Hepatocyte (in vitro differentiated cells): ENCODE results near the gene TMC1. TPM values are rescaled to one million over a fixed set of nuclear protein-coding genes. Genes with fewer than 3 reads are reported as not detected.

ENCODE experiments used
- DNase-seq: peaks from one replicate; pipeline ENCODE4 v3.0.0-alpha.2; 2016; ENCODE audit warnings: low spot score
- H2AFZ ChIP-seq: fragments of 200-600 bp; sonication (generic); 2 replicates; pipeline ENCODE4 v1.6.0; 2016; ENCODE audit warnings: antibody characterized with exemption, mild to moderate bottlenecking
- H3K27ac ChIP-seq: fragments of 200-600 bp; sonication (generic); 2 replicates; pipeline ENCODE4 v1.5.1; 2016; ENCODE audit warnings: mild to moderate bottlenecking
- H3K27me3 ChIP-seq: fragments of 200-600 bp; sonication (generic); 2 replicates; pipeline ENCODE4 v1.6.1; 2016
- H3K36me3 ChIP-seq: fragments of 200-600 bp; sonication (generic); replicated peaks from 2 replicates; pipeline ENCODE4 v1.5.1; 2016; ENCODE audit warnings: low read depth; ENCODE audit not compliant: insufficient read depth
- H3K4me1 ChIP-seq: fragments of 200-600 bp; sonication (generic); 2 replicates; pipeline ENCODE4 v1.5.1; 2016; ENCODE audit warnings: mild to moderate bottlenecking, moderate library complexity; ENCODE audit not compliant: insufficient read depth
- H3K4me2 ChIP-seq: fragments of 200-600 bp; sonication (generic); 2 replicates; pipeline ENCODE4 v1.6.0; 2016
- H3K4me3 ChIP-seq: fragments of 200-600 bp; sonication (generic); 2 replicates; pipeline ENCODE4 v1.5.1; 2016; ENCODE audit warnings: mild to moderate bottlenecking
- H3K79me2 ChIP-seq: fragments of 200-600 bp; sonication (generic); 2 replicates; pipeline ENCODE4 v1.6.0; 2017; ENCODE audit warnings: mild to moderate bottlenecking
- H3K9me2 ChIP-seq: fragments of 200-600 bp; sonication (generic); replicated peaks from 2 replicates; pipeline ENCODE4 v1.6.0; 2017; ENCODE audit warnings: mild to moderate bottlenecking; ENCODE audit not compliant: insufficient read depth
- H3K9me3 ChIP-seq: fragments of 200-600 bp; sonication (generic); 2 replicates; pipeline ENCODE4 v1.5.1; 2016; ENCODE audit warnings: low read depth, mild to moderate bottlenecking
- H4K20me1 ChIP-seq: fragments of 200-600 bp; sonication (generic); 2 replicates; pipeline ENCODE4 v1.6.0; 2016; ENCODE audit warnings: mild to moderate bottlenecking; ENCODE audit not compliant: insufficient read depth, poor library complexity, severe bottlenecking
- CTCF ChIP-seq: fragments of 200-600 bp; sonication (generic); IDR thresholded peaks from 2 replicates; pipeline ENCODE4 v1.5.1; 2016; ENCODE audit warnings: antibody characterized with exemption, mild to moderate bottlenecking; ENCODE audit not compliant: poor library complexity
- EZH2 ChIP-seq: fragments of 200-600 bp; sonication (generic); IDR thresholded peaks from 2 replicates; pipeline ENCODE4 v1.6.1; 2016; ENCODE audit warnings: antibody characterized with exemption, mild to moderate bottlenecking, borderline replicate concordance
- EZH2phosphoT487 ChIP-seq: fragments of 200-600 bp; sonication (generic); IDR thresholded peaks from one replicate; pipeline ENCODE4 v1.6.1; 2018; ENCODE audit warnings: antibody characterized with exemption, mild to moderate bottlenecking, low read depth, moderate library complexity; ENCODE audit not compliant: unreplicated experiment, severe bottlenecking
- WGBS: methylation state at CpG from one replicate; pipeline ENCODE4 v1.1.6; 2016; ENCODE audit warnings: low lambda C conversion rate; ENCODE audit errors: missing lambda C conversion rate; 5-methylcytosine and 5-hydroxymethylcytosine counted together
- polyA plus RNA-seq: library from polyadenylated mRNA; unstranded; fragments of >200 nt; fragmentation: Nextera tagmentation; extraction: Ambion mirVana; gene quantifications from 2 replicates; pipeline ENCODE4 v1.2.1, GENCODE V29; 2016
- total RNA-seq: library from RNA; depleted of rRNA; stranded (reverse); fragments of >200 nt; gene quantifications from 2 replicates; pipeline ENCODE4 v1.2.3, GENCODE V29; 2014

Gene TMC1
- total and polyA plus RNA-seq, 2 experiments from 2014 or later, result 0.20 to 0.23 TPM

- Histone ChIP-seq H3K36me3 (no peaks in the 10 kb centered on the region), H3K27ac (no peak overlapping the region), H3K4me1 (peaks cover 11% of the 10 kb centered on the region), H3K79me2 (no peaks in the 10 kb centered on the region), H4K20me1 (no peaks in the 10 kb centered on the region), H3K4me2 (no peak overlapping the region), H3K27me3 (no peaks in the 10 kb centered on the region), H3K9me3 (no peaks in the 10 kb centered on the region), H2AFZ (no peak overlapping the region), H3K9me2 (no peaks in the 10 kb centered on the region), H3K4me3 (no peak overlapping the region)
- TF ChIP-seq CTCF (no peak), EZH2phosphoT487 (no peak), EZH2 (no peak)
- no peak for DNase-seq
- 48% methylated on average over 2 of the region's 2 CpGs for WGBS
These were observed 80.2 kb downstream of the TMC1 start for GRCh38 chr9:72601615-72602014.

- no peak overlapping the region for H3K27ac ChIP-seq
- no peak overlapping the region for H3K4me3 ChIP-seq
- 86% methylated on average over 1 of the region's 1 CpG for WGBS
These were observed 91.0 kb downstream of the TMC1 start for GRCh38 chr9:72612449-72612848.

GRCh38 chr9:72614067-72614466 lies 92.7 kb downstream of the TMC1 start:
- Histone ChIP-seq H3K36me3 (no peaks in the 10 kb centered on the region), H4K20me1 (no peaks in the 10 kb centered on the region), H3K4me1 (no peaks in the 10 kb centered on the region), H3K9me3 (no peaks in the 10 kb centered on the region), H3K27me3 (no peaks in the 10 kb centered on the region), H3K4me2 (no peak overlapping the region), H3K79me2 (no peaks in the 10 kb centered on the region), H3K9me2 (no peaks in the 10 kb centered on the region), H3K4me3 (no peak overlapping the region), H2AFZ (no peak overlapping the region), H3K27ac (peak overlapping the region; percentile 11)
- no peak for DNase-seq
- WGBS, result 33% methylated on average over 1 of the region's 1 CpG
- no peak for TF ChIP-seq EZH2phosphoT487
- no peak for TF ChIP-seq EZH2
- no peak for TF ChIP-seq CTCF

More at GRCh38 chr9:72612449-72612848, 91.0 kb downstream of the TMC1 start:
- no peak for TF ChIP-seq EZH2
- TF ChIP-seq CTCF, result no peak
- TF ChIP-seq EZH2phosphoT487, result no peak
- Histone ChIP-seq H3K27me3 (no peaks in the 10 kb centered on the region), H3K79me2 (no peaks in the 10 kb centered on the region), H4K20me1 (no peaks in the 10 kb centered on the region), H3K9me3 (no peaks in the 10 kb centered on the region), H3K4me2 (no peak overlapping the region), H3K9me2 (no peaks in the 10 kb centered on the region), H2AFZ (no peak overlapping the region), H3K36me3 (no peaks in the 10 kb centered on the region), H3K4me1 (no peaks in the 10 kb centered on the region)
- DNase-seq, result no peak

GRCh38 chr9:72615931-72616330 lies 94.5 kb downstream of the TMC1 start:
- no peak overlapping the region for H3K4me3 ChIP-seq
- TF ChIP-seq CTCF (no peak), EZH2 (no peak), EZH2phosphoT487 (no peak)
- WGBS, result 94% methylated on average over 6 of the region's 6 CpGs
- no peaks in the 10 kb centered on the region for H3K36me3 ChIP-seq
- no peaks in the 10 kb centered on the region for H3K4me1 ChIP-seq
- H3K9me2 ChIP-seq, result no peaks in the 10 kb centered on the region
- no peak for DNase-seq
- H2AFZ ChIP-seq, result no peak overlapping the region
- no peaks in the 10 kb centered on the region for H3K79me2 ChIP-seq
- no peaks in the 10 kb centered on the region for H3K9me3 ChIP-seq
- H4K20me1 ChIP-seq, result no peaks in the 10 kb centered on the region
- H3K4me2 ChIP-seq, result no peak overlapping the region
- no peaks in the 10 kb centered on the region for H3K27me3 ChIP-seq
- H3K27ac ChIP-seq, result no peak overlapping the region
